Heart right ventricle (tissue), 16 donors: ENCODE measurements around the gene GDI1. TPM values are rescaled to one million over a fixed set of nuclear protein-coding genes. Genes with fewer than 3 reads are reported as not detected.

ENCODE experiments used
- ATAC-seq, 8 donors: fragments of 200-7000 bp; cut with Tn5 transposase; one replicate each; pipeline ENCODE4 v1.9.1; 2020; ENCODE audit warnings: mild to moderate bottlenecking in 8 of 8, moderate library complexity in 8 of 8, moderate number of reproducible peaks in 1 of 8
- DNase-seq, 2 donors: peaks; one replicate each; pipeline ENCODE4 v3.0.0-alpha.2; 2020
- H3K27ac ChIP-seq, 10 donors: fragments of 200-600 bp; sonication (generic) in 2 of 10; one replicate each; pipeline versions ENCODE4 v1.5.0 to v1.8.0; 2020 to 2022; ENCODE audit warnings: mild to moderate bottlenecking in 3 of 10
- H3K27me3 ChIP-seq, 7 donors: fragments of 200-600 bp; one replicate each; pipeline ENCODE4 v1.8.0; 2021 to 2022; ENCODE audit warnings: mild to moderate bottlenecking in 2 of 7
- H3K36me3 ChIP-seq, 9 donors: fragments of 200-600 bp; sonication (generic) in 1 of 9; one replicate each; pipeline versions ENCODE4 v1.5.0 to v1.8.0; 2020 to 2022; ENCODE audit warnings: mild to moderate bottlenecking in 2 of 9
- H3K4me1 ChIP-seq, 9 donors: fragments of 200-600 bp; sonication (generic) in 1 of 9; one replicate each; pipeline versions ENCODE4 v1.5.0 to v1.8.0; 2020 to 2022; ENCODE audit warnings: mild to moderate bottlenecking in 4 of 9
- H3K4me3 ChIP-seq, 10 donors: fragments of 200-600 bp; sonication (generic) in 2 of 10; one replicate each; pipeline versions ENCODE4 v1.5.0 to v1.8.0; 2020 to 2022; ENCODE audit warnings: mild to moderate bottlenecking in 7 of 10, moderate library complexity in 2 of 10
- H3K9me3 ChIP-seq, 11 donors: fragments of 200-600 bp in 10 of 11; sonication (generic) in 2 of 11; one replicate each; pipeline versions ENCODE4 v1.5.0 to v1.8.0; 2013 to 2022; ENCODE audit warnings: mild to moderate bottlenecking in 2 of 11, control low read depth in 1 of 11, moderate library complexity in 1 of 11
- whole genome bisulfite sequencing, 2 donors: extraction: QIAGEN DNeasy Blood & Tissue Kit; methylation state at CpG; one replicate each; pipeline ENCODE4 v1.1.7; 2013; ENCODE audit warnings: inconsistent platforms in 1 of 2; 5-methylcytosine and 5-hydroxymethylcytosine counted together
- intact Hi-C, 10 donors: fragments of 100-400 bp; cut with DNase I; formaldehyde crosslinking; loops; one replicate each; pipeline versions ENCODE4 v1.11.1 to v1.14.2; 2022
- polyA plus RNA-seq, 2 donors: library from polyadenylated mRNA; stranded (reverse); fragments of 200-250 nt; gene quantifications; one replicate each; pipeline ENCODE4 v1.2.3, GENCODE V29; 2013
- total RNA-seq, 10 donors: library from RNA; stranded (reverse); fragmentation: NEBNext Ultra II Directional in 3 of 10; extraction: Animal tissue kit (Norgen Biotek cat#: 25700) in 3 of 10; gene quantifications; one replicate each; pipeline versions ENCODE4 v1.2.1 to v1.2.4, GENCODE V29; 2021 to 2023
- TF ChIP-seq, protein P1 (sequence below), 9 donors: fragments of 200-600 bp; sonication (generic) in 2 of 9; IDR thresholded peaks; one replicate each; pipeline versions ENCODE4 v1.5.0 to v1.8.0; 2021 to 2022; ENCODE audit warnings: antibody characterized with exemption in 9 of 9, mild to moderate bottlenecking in 5 of 9, moderate library complexity in 1 of 9
- donor health status: Arrhythmogenic right ventricular cardiomyopathy.
- donor health status: ischemic (EF 13 %, LVEDD 7.1; RV severe dilation, severe dysfunction).
- donor health status: healthy with polysubstance abuse.
- donor health status: DM: no; HTN: yes; CAD: no.
- donor health status: DM: no; HTN: no; CAD: no.
- donor health status: ischemic (EF 25% LVEDD 6.9; RV normal size, moderate dysfunction).
- donor health status: ischemic (EF 25% LVEDD 5.7; RV mildly dilated, moderate dysfunction).
- donor health status: healthy.
- donor health status: DM: yes; HTN: yes; CAD: no.
- donor health status: Ischemic cardiomyopathy.
- donor health status: ischemic (EF 35%, LVEDD 5.7; RV mildly dilated, moderate dysfunction).
- donor health status: nonischemic (EF 11% LVEDD 7.7; RV severe dilation, severe dysfunction).
- donor health status: DM: yes; HTN: yes; CAD: no.
- donor health status: PGD.
- donor health status: ischemic (EF 29% LVEDD 5.4; RV normal size, mild dysfunction).
- donor health status: nonischemic (EF 23%, LVEDD 6.1; RV moderate dilation, normal function).

GDI1 gene
- total and polyA plus RNA-seq, 12 donors: 67.5 to 117 (median 79.3) TPM

DNA sequence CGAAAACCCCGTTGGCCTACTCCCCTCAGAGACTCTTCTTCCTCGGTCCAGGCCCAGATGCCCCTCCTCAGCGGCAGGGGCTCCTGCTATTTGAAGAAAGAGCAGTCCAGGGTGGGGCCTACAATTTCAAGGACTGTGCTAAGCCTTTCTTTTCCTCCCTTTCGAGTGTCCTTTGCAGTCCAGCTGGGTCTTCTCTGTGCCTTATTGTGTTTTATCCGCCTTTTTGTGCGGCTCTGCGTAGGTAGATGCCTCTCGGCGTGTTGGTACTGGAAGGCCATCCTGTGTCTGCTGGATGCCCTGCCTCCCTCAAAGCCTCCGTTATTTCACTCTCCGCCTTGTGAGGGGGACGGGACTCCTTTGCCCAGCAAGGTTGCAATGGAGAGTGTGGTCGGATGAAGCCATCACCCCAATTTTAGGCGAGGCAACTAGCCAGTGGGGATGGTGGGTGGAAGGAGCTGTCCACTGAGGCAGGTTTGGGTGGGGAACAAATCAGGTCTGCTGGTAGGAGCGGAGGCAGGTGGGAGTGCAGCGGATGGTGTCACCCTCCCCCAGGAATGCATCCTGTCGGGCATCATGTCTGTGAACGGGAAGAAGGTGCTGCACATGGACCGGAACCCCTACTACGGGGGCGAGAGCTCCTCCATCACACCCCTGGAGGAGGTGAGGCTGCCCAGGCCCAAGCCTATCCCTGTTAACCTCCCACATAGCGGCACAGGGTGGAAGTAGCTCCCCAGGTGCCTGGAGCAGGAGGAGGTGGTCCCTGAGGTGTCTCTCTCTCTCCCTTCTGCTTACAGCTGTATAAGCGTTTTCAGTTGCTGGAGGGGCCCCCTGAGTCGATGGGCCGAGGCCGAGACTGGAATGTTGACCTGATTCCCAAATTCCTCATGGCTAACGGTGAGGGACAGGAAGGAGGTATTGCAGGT, 1.3 kb downstream of the GDI1 start:
- Histone ChIP-seq H3K9me3 (no peaks in the 10 kb centered on the region), H3K27me3 (no peaks in the 10 kb centered on the region), H3K27ac (peak overlapping the region in 6 of 10 donors; percentile 81 to 93 (median 90)), H3K4me3 (peak overlapping the region; percentile 50 to 89 (median 80)), H3K4me1 (peaks cover 0 to 24% (median 13%) of the 10 kb centered on the region in 9 donors), H3K36me3 (peaks cover 0 to 60% (median 5%) of the 10 kb centered on the region in 9 donors)
- DNase-seq (no peak), ATAC-seq (no peak)
- intact Hi-C loops: loop anchor here in 1 of 10 donors (5.0 kb wide), 1 partner anchor 39 kb away; the partner anchor contains the start of gene LAGE3
- TF ChIP-seq, protein P1, sequence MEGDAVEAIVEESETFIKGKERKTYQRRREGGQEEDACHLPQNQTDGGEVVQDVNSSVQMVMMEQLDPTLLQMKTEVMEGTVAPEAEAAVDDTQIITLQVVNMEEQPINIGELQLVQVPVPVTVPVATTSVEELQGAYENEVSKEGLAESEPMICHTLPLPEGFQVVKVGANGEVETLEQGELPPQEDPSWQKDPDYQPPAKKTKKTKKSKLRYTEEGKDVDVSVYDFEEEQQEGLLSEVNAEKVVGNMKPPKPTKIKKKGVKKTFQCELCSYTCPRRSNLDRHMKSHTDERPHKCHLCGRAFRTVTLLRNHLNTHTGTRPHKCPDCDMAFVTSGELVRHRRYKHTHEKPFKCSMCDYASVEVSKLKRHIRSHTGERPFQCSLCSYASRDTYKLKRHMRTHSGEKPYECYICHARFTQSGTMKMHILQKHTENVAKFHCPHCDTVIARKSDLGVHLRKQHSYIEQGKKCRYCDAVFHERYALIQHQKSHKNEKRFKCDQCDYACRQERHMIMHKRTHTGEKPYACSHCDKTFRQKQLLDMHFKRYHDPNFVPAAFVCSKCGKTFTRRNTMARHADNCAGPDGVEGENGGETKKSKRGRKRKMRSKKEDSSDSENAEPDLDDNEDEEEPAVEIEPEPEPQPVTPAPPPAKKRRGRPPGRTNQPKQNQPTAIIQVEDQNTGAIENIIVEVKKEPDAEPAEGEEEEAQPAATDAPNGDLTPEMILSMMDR (IDR thresholded peaks at IDR 0.05): no peak
- WGBS, 2 donors: 31 to 36% methylated on average over 26 to 28 of the region's 28 CpGs

DNA sequence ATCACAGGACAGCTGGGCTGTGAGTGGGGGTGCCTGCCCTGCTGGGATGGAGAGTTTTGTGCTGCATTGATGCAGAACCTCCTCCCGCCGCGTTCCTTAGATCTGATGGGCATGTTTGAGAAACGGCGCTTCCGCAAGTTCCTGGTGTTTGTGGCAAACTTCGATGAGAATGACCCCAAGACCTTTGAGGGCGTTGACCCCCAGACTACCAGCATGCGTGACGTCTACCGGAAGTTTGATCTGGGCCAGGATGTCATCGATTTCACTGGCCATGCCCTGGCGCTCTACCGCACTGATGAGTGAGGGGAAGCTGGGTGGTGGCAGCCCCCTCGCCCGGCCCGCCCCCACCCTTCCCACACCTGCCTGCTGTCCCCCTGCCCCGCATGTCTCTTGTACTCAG, 2.9 kb downstream of the GDI1 start:
- Histone ChIP-seq H3K4me1 (peaks cover 0 to 33% (median 18%) of the 10 kb centered on the region in 9 donors), H3K27me3 (no peaks in the 10 kb centered on the region), H3K36me3 (peaks cover 0 to 46% (median 5%) of the 10 kb centered on the region in 9 donors), H3K9me3 (no peaks in the 10 kb centered on the region), H3K27ac (no peak overlapping the region), H3K4me3 (no peak overlapping the region)
- intact Hi-C loops: loop anchor here in 1 of 10 donors (5.0 kb wide), 1 partner anchor 37 kb away; the partner anchor contains the start of gene LAGE3
- 91 to 94% methylated on average over 17 to 18 of the region's 18 CpGs for WGBS, 2 donors
- ATAC-seq (no peak), DNase-seq (no peak)
- TF ChIP-seq, protein P1 (IDR thresholded peaks at IDR 0.05): no peak

DNA sequence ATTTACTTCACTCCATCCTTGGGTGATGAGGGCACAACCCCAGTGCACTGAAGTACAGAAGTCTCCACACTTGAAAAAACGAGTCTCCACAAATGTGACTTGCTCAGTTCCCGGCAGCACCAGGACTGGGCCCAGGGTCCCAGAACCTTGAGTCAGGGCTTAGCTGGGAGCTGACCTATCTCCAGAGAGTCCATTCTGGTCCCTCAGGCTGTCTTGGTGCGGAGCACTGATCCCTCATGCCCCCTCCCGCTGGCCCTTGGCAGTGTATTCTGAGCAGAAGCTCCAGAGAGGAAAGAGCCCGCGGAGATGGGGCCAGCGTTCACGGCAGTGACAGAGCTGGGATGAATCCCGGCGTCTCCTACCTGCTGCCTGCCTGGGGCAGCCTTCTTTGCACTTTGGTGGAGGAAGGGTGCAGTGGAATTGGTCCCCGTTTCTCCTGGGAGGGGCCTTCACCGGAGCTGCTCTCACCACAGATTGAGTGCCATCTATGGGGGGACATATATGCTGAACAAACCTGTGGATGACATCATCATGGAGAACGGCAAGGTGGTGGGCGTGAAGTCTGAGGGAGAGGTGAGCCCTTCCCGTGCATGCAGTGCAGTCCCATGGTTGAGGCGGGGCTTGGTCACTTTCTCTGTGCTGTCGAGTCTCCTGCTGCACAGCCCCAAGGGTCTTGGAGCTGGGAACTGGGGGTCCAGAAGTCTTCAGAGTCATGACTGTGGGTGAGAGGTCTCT, 3.8 kb downstream of the GDI1 start:
- DNase-seq (no peak), ATAC-seq (no peak)
- Histone ChIP-seq H3K4me3 (no peak overlapping the region), H3K27ac (no peak overlapping the region), H3K27me3 (no peaks in the 10 kb centered on the region), H3K36me3 (peaks cover 0 to 37% (median 5%) of the 10 kb centered on the region in 9 donors), H3K4me1 (peaks cover 0 to 42% (median 24%) of the 10 kb centered on the region in 9 donors), H3K9me3 (no peaks in the 10 kb centered on the region)
- intact Hi-C loops: no loop called here
- 86 to 87% methylated on average over 15 to 17 of the region's 17 CpGs for WGBS, 2 donors
- TF ChIP-seq, protein P1 (IDR thresholded peaks at IDR 0.05): no peak

DNA sequence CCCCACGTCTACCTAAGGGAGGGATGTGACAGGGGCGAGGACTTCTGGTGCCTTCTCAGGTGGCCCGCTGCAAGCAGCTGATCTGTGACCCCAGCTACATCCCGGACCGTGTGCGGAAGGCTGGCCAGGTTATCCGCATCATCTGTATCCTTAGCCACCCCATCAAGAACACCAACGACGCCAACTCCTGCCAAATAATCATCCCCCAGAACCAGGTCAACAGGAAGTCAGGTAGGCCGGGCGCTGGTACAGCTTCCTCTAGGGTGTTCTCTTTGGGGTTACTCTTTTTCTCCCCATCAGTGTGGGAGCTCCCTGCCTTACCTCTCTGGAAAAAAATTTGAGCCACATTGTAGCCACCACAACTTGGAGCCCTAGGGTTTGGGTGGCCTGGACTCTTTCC, 4.6 kb downstream of the GDI1 start:
- TF ChIP-seq, protein P1 (IDR thresholded peaks at IDR 0.05): no peak
- intact Hi-C loops: no loop called here
- H3K4me1 ChIP-seq: peaks cover 0 to 39% (median 24%) of the 10 kb centered on the region in 9 donors
- no peak for ATAC-seq
- WGBS, 2 donors: 82 to 89% methylated on average over 11 of the region's 11 CpGs
- H3K36me3 ChIP-seq: peaks cover 0 to 41% (median 5%) of the 10 kb centered on the region in 9 donors
- no peak for DNase-seq
- no peak overlapping the region for H3K27ac ChIP-seq
- no peak overlapping the region for H3K4me3 ChIP-seq
- H3K9me3 ChIP-seq: no peaks in the 10 kb centered on the region
- no peaks in the 10 kb centered on the region for H3K27me3 ChIP-seq
